Measurements from ENCODE around the gene GABARAPL2.
A peak's percentile ranks its signal among the peaks of the same experiment; 100 is the strongest.

GABARAPL2 gene

GRCh38 chr16:75567911-75568310 is 1.7 kb downstream of the GABARAPL2 start:
- Histone ChIP-seq H3K27ac (ENCODE audit: low read depth, low read length) (no peak overlapping the region), H2AFZ (ENCODE audit: low read depth, low read length, severe bottlenecking) (no peak overlapping the region), H3K79me2 (ENCODE audit: insufficient read depth, low read length) (peaks cover 16% of the 10 kb centered on the region), H3K9ac (ENCODE audit: low read length) (no peak overlapping the region), H3K9me2 (replicated peaks; ENCODE audit: insufficient read depth, low read length) (no peaks in the 10 kb centered on the region), H3K27me3 (ENCODE audit: low read length) (no peaks in the 10 kb centered on the region), H3F3A (ENCODE audit: insufficient read depth) (peaks cover 12% of the 10 kb centered on the region), H4K20me1 (ENCODE audit: low read depth, low read length) (no peaks in the 10 kb centered on the region), H3K4me2 (ENCODE audit: low read depth, low read length, poor library complexity, severe bottlenecking) (no peak overlapping the region), H3K4me3 (ENCODE audit: insufficient read depth, low read length, poor library complexity, severe bottlenecking) (no peak overlapping the region), H3K9me3 (ENCODE audit: insufficient read depth, low read length) (no peaks in the 10 kb centered on the region), H3K36me3 (ENCODE audit: low read length) (peaks cover 6% of the 10 kb centered on the region; the same call in 1 of the 2 replicates)
- TF ChIP-seq CTCF (IDR thresholded peaks at IDR 0.05; ENCODE audit: insufficient read depth, low read length, poor library complexity, severe bottlenecking) (no peak), EZH2phosphoT487 (conservative IDR thresholded peaks at IDR 0.05; ENCODE audit: low read length) (no peak)

- Histone ChIP-seq H3K27me3 (ENCODE audit: low read length) (no peaks in the 10 kb centered on the region), H3K9me3 (ENCODE audit: insufficient read depth, low read length) (no peaks in the 10 kb centered on the region), H3F3A (ENCODE audit: insufficient read depth) (peaks cover 11% of the 10 kb centered on the region; the same call in 1 of the 2 replicates), H3K4me2 (ENCODE audit: low read depth, low read length, poor library complexity, severe bottlenecking) (peak overlapping the region; percentile 29), H3K36me3 (ENCODE audit: low read length) (peaks cover 11% of the 10 kb centered on the region; the same call in 1 of the 2 replicates), H3K9me2 (replicated peaks; ENCODE audit: insufficient read depth, low read length) (no peaks in the 10 kb centered on the region), H2AFZ (ENCODE audit: low read depth, low read length, severe bottlenecking) (no peak overlapping the region), H3K79me2 (ENCODE audit: insufficient read depth, low read length) (peaks cover 16% of the 10 kb centered on the region), H3K4me3 (ENCODE audit: insufficient read depth, low read length, poor library complexity, severe bottlenecking) (no peak overlapping the region), H3K27ac (ENCODE audit: low read depth, low read length) (peak overlapping the region; percentile 45), H3K9ac (ENCODE audit: low read length) (no peak overlapping the region), H4K20me1 (ENCODE audit: low read depth, low read length) (no peaks in the 10 kb centered on the region)
- no peak for TF ChIP-seq EZH2phosphoT487 (conservative IDR thresholded peaks at IDR 0.05; ENCODE audit: low read length)
- no peak for TF ChIP-seq CTCF (IDR thresholded peaks at IDR 0.05; ENCODE audit: insufficient read depth, low read length, poor library complexity, severe bottlenecking)
These were observed 4.4 kb downstream of the GABARAPL2 start for GRCh38 chr16:75570396-75571065.

- Histone ChIP-seq H3K9ac (ENCODE audit: low read length) (no peak overlapping the region), H4K20me1 (ENCODE audit: low read depth, low read length) (no peaks in the 10 kb centered on the region), H2AFZ (ENCODE audit: low read depth, low read length, severe bottlenecking) (no peak overlapping the region), H3K36me3 (ENCODE audit: low read length) (peaks cover 20% of the 10 kb centered on the region; the same call in 1 of the 2 replicates), H3K9me3 (ENCODE audit: insufficient read depth, low read length) (no peaks in the 10 kb centered on the region), H3K4me2 (ENCODE audit: low read depth, low read length, poor library complexity, severe bottlenecking) (no peak overlapping the region), H3K27me3 (ENCODE audit: low read length) (no peaks in the 10 kb centered on the region), H3K27ac (ENCODE audit: low read depth, low read length) (no peak overlapping the region), H3K9me2 (replicated peaks; ENCODE audit: insufficient read depth, low read length) (no peaks in the 10 kb centered on the region), H3F3A (ENCODE audit: insufficient read depth) (0 out of 2 replicates have a peak, but pooled peaks cover 7% of the 10 kb centered on the region), H3K79me2 (ENCODE audit: insufficient read depth, low read length) (no peaks in the 10 kb centered on the region; the same call in 1 of the 2 replicates), H3K4me3 (ENCODE audit: insufficient read depth, low read length, poor library complexity, severe bottlenecking) (no peak overlapping the region)
- TF ChIP-seq EZH2phosphoT487 (conservative IDR thresholded peaks at IDR 0.05; ENCODE audit: low read length) (no peak), CTCF (IDR thresholded peaks at IDR 0.05; ENCODE audit: insufficient read depth, low read length, poor library complexity, severe bottlenecking) (no peak)
These were observed 6.8 kb downstream of the GABARAPL2 start for GRCh38 chr16:75572864-75573542.
